Peyer's patch (tissue), 4 donors: Measurements from ENCODE around the gene FAM20B. TPM values are rescaled to one million over a fixed set of nuclear protein-coding genes. Genes with fewer than 3 reads are reported as not detected.

Experiments used
- DNase-seq, 3 donors: peaks; one replicate each; pipeline ENCODE4 v3.0.0-alpha.2; 2017 to 2019
- H3K27ac ChIP-seq, 4 donors: fragments of 200-600 bp; sonication (generic); one replicate each; pipeline ENCODE4 v1.5.1; 2016 to 2019
- H3K27me3 ChIP-seq, 2 donors: fragments of 200-600 bp; sonication (generic); one replicate each; pipeline ENCODE4 v1.5.1; 2019
- H3K36me3 ChIP-seq, 3 donors: fragments of 200-600 bp; sonication (generic); one replicate each; pipeline ENCODE4 v1.5.1; 2016 to 2019
- H3K4me1 ChIP-seq, 4 donors: fragments of 200-600 bp; sonication (generic); one replicate each; pipeline ENCODE4 v1.5.1; 2016 to 2019
- H3K4me3 ChIP-seq, 4 donors: fragments of 200-600 bp; sonication (generic); 1 replicate in 3 of 4; 2 replicates in 1 of 4; pipeline ENCODE4 v1.5.1; 2016 to 2019; ENCODE audit warnings: mild to moderate bottlenecking in 1 of 4
- H3K9me3 ChIP-seq, 4 donors: fragments of 200-600 bp; sonication (generic); one replicate each; pipeline ENCODE4 v1.5.1; 2016 to 2019; ENCODE audit warnings: mild to moderate bottlenecking in 1 of 4
- CTCF ChIP-seq, 6 experiments: fragments of 450-650 bp in 4 of 6; fragments of 200-600 bp in 2 of 6; sonication (generic) in 1 of 6; IDR thresholded peaks; one replicate each; pipeline ENCODE4 v1.5.1; 2017 to 2019; ENCODE audit warnings: antibody characterized with exemption in 6 of 6, mild to moderate bottlenecking in 3 of 6, moderate library complexity in 1 of 6
- POLR2A ChIP-seq, 2 donors: fragments of 450-650 bp; IDR thresholded peaks; one replicate each; pipeline ENCODE4 v1.5.1; 2017; ENCODE audit warnings: antibody characterized with exemption in 2 of 2, mild to moderate bottlenecking in 2 of 2, moderate library complexity in 2 of 2
- total RNA-seq, 4 donors: library from RNA; depleted of rRNA; stranded (reverse); fragments of >200 nt; gene quantifications; one replicate each; pipeline ENCODE4 v1.1.0, GENCODE V29; 2016

FAM20B gene
- total RNA-seq, 4 donors from 2014 or later = 13.8 to 18.8 (median 17.2) TPM

DNA sequence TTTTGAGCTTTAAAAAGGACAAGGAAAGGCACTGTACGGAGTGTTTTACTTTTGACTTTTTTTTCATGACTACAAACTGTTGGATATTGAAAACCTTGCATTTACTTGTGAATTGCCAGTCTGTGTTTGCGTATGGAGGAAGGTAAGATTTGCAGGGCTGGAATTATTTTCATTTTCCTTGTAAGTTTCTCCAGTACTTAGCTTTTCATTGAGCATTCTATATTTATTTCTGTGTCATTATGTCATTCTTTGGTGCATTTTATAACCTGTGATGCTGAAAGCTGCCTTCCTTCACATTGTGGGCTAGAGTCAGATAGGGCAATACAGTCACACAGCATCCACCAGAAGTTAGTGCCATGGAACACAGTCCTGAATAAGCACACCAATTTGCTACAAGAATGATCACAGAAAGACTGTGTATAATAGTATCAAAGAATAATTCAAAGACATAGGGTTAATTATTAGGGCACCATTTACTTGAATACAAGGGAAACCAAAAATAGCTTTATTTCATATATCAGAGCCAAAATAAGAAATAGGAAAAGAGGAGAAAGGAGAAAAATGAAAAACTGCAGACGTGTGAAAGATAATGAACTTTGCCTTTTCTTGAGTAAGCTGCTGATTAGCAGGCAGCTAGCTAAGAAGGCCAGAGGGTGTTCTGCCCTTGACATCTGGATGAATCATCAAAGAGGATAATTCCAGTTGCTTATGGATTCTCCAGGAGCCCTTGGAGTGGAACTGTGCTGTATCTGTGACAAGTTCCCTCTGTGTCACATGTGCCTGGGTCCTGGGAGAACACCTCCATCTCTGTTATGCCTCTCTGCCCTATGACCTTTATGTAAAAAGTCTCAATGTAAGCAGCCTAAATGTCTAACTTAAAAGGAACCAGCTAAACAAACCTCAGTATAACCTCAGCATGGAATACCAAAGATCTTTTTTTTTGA is 8.0 kb upstream of the FAM20B start:
- peak in 1 of 6 experiments; percentile 7 for TF ChIP-seq CTCF (IDR thresholded peaks at IDR 0.05)
- TF ChIP-seq POLR2A (IDR thresholded peaks at IDR 0.05) = peak in 1 of 2 donors; percentile 62
- peak in 1 of 3 donors; percentile 71 for DNase-seq
- H3K4me3 ChIP-seq = peak overlapping the region in 3 of 4 donors; percentile 20 to 47 (median 41)

DNA sequence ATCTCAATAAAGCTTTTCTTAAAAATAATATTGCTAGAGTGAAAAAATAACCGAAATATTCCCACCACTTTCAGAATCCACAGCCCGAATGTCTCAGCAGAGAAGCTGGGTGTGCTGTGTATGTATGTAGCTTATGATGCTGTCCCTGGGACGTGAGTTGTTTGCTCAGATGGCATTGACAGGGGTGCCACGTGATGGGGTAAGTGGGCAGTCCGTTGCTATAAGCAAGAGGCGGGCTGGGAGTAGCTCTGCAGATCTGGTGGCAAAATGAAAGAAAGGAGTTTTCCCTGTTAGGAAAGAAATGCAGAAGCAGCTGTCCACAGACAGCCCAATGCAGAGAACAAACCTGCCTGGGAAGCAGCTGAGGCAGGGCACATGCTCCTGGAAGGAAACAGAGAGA is 3.8 kb upstream of the FAM20B start:
- Histone ChIP-seq H3K27ac (no peak overlapping the region), H3K27me3 (no peaks in the 10 kb centered on the region), H3K4me1 (peaks cover 0 to 15% (median 2%) of the 10 kb centered on the region in 4 donors), H3K36me3 (no peaks in the 10 kb centered on the region), H3K4me3 (no peak overlapping the region), H3K9me3 (no peaks in the 10 kb centered on the region)
- no peak for TF ChIP-seq POLR2A (IDR thresholded peaks at IDR 0.05)
- no peak for TF ChIP-seq CTCF (IDR thresholded peaks at IDR 0.05)
- DNase-seq = no peak

More for the DNA sequence above, 8.0 kb upstream of the FAM20B start:
- peaks cover 0 to 15% (median 2%) of the 10 kb centered on the region in 4 donors for H3K4me1 ChIP-seq
- peak overlapping the region in 3 of 4 donors; percentile 76 to 87 (median 86) for H3K27ac ChIP-seq
- H3K9me3 ChIP-seq = no peaks in the 10 kb centered on the region
- H3K36me3 ChIP-seq = no peaks in the 10 kb centered on the region
- H3K27me3 ChIP-seq = no peaks in the 10 kb centered on the region

DNA sequence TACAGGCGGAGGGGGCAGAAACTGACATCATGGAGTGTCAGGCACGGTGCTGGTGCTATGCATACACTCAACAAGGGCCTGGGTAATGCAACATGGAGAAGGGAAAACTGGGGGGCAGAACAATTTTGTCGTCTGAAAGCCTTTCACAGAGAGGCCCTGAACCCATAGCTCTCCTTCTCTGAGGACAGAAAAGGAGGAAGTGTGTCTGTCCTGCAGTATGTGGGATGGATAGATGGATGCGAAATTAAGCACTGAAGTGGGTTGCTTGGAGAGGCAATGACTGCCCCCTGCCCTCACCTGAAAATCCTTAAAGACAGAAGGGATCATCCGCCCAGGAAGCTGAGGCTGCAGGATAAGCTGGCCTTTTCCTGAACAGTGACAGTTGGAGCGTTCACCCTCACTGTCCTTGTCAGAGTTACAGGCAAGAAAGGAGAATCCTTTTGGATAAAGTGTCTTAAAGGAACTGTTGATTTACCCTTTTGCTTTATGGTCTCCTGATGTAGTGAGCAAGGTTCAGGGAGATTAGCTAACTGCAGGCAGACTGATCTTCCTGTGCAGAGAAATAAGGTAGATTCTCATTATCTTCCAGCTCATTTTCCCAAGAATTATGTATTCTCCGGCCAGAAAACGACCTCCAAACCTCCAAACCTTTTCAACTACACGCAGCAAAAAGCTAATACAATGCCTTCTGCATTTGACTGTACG is 1.6 kb upstream of the FAM20B start:
- H3K4me3 ChIP-seq = peak overlapping the region in 2 of 4 donors; percentile 6 to 73
- H3K36me3 ChIP-seq = no peaks in the 10 kb centered on the region
- DNase-seq = no peak
- TF ChIP-seq CTCF (IDR thresholded peaks at IDR 0.05) = no peak
- TF ChIP-seq POLR2A (IDR thresholded peaks at IDR 0.05) = no peak
- H3K27me3 ChIP-seq = no peaks in the 10 kb centered on the region
- H3K4me1 ChIP-seq = peaks cover 0 to 32% (median 4%) of the 10 kb centered on the region in 4 donors
- H3K27ac ChIP-seq = peak overlapping the region in 2 of 4 donors; percentile 13 to 88
- no peaks in the 10 kb centered on the region for H3K9me3 ChIP-seq

- Histone ChIP-seq H3K27ac (peak overlapping the region; percentile 88 to 99 (median 95)), H3K4me3 (peak overlapping the region; percentile 63 to 98 (median 79)), H3K4me1 (peaks cover 0 to 45% (median 7%) of the 10 kb centered on the region in 4 donors), H3K36me3 (no peaks in the 10 kb centered on the region), H3K27me3 (no peaks in the 10 kb centered on the region), H3K9me3 (no peaks in the 10 kb centered on the region)
- TF ChIP-seq CTCF (IDR thresholded peaks at IDR 0.05) (peak in 1 of 6 experiments; percentile 7), POLR2A (IDR thresholded peaks at IDR 0.05) (peak; percentile 66 to 80)
- DNase-seq = peak; percentile 76 to 91 (median 90)
These were observed 500 bp downstream of the FAM20B start for GRCh38 chr1:179025975-179026812.
